Measurements from ENCODE around the gene ANKRD11.

Gene ANKRD11

GRCh38 chr16:89352091-89352681 is 138.2 kb downstream of the ANKRD11 start:
- no peak for DNase-seq (ENCODE audit: low read depth in 2 of 2, low spot score in 1 of 2)

GRCh38 chr16:89351645-89352044 is 138.7 kb downstream of the ANKRD11 start:
- DNase-seq (ENCODE audit: low read depth in 2 of 2, low spot score in 1 of 2) = no peak

DNA sequence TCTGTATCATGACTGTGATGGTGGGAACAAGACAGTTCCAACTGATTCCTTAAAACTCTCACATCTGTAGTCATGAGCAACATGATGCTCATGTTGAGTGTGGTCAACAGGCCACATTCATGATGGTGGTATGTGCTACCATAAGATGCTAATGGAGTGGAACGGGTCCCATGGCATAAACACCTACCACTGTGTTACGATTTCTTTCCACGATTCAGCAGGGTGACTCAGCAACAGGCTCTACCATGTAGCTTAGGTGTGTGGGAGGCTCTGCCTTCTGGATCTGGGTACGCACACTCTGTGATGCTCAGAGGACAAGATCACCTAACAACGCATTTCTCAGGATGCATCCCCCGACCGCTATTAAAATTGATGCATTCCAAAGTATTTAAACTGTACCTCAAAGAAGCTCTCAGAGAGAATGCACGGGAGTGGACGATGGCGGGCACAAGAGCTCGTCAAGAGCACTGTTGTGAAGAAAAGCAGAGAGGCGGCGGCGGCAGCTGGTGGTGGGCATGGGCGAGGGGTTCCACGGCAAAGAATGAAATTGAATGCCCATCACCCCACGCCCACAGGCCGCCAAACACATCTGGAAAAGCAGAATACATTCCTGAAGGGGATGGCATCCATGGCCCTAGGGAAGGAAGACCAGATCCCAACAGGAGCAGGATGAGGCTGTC is 139.5 kb downstream of the ANKRD11 start:
- no peak for DNase-seq (ENCODE audit: low read depth in 2 of 2, low spot score in 1 of 2)

DNA sequence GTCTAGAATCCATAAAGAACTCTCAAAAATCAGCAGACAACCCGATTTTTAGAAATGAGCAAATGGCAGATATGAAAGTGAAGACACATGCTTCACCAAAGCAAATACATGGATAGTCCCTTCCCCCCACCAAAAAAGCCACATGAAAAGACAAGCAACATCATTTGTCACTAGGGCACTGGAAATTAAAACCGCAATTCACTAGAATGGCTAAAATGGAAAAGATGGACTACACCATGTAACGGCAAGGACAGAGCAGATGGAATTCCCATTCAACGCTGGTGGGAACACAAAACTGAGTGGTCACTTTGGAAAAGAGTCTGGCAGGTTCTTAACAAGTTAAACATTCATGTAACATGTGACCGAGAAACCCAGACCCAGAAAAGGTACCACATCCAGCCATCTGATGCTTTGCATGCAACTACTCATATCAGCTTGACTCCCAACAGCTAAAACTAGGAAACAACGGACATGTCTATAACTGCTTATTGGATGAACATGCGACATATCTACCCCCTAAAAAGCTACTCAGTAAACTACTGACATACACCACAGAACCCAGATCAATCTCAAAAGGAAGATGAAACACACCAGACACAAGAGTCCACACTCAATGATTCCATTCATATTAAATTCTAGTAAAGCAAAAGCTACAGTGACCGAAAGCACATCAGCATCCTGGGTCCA is 140.3 kb downstream of the ANKRD11 start:
- no peak for DNase-seq (ENCODE audit: low read depth in 2 of 2, low spot score in 1 of 2)

DNA sequence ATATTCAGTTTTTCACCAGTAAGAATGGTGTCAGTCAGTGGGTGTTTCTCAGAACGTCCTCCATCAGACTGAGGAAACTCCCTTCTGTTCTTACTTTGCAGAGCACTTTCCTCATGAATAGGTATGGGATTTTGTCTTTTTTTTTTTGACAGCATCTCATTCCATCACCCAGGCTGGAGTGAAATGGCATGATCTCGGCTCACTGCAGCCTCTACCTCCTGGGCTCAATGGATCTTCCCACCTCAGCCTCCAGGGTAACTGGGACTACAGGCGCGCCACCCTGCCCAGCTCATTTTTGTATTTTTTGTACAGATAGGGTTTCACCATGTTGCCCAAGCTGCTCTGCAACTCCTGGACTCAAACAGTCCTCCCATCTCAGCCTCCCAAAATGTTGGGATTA is 142.6 kb downstream of the ANKRD11 start:
- DNase-seq (ENCODE audit: low read depth in 2 of 2, low spot score in 1 of 2) = no peak

DNA sequence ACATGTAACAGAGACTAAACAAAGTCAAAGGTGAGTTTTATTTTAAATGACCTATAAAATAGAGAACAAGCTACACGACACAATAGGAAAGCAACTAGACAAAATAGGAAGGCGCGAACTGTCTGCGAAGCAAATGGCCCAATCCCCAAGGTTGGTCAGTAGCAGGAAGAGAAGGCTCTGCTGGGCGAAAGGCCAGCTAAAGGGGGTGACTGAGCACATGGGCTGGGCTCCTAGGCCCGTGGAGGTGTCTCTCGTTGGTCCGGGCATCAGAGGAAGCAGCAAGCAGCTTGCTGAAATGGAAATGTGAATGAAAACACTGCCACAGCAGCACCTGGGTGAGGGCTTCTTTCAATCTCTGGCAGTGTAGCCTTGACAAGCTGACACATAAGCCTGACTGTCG is 143.5 kb downstream of the ANKRD11 start:
- no peak for DNase-seq (ENCODE audit: low read depth in 2 of 2, low spot score in 1 of 2)

DNA sequence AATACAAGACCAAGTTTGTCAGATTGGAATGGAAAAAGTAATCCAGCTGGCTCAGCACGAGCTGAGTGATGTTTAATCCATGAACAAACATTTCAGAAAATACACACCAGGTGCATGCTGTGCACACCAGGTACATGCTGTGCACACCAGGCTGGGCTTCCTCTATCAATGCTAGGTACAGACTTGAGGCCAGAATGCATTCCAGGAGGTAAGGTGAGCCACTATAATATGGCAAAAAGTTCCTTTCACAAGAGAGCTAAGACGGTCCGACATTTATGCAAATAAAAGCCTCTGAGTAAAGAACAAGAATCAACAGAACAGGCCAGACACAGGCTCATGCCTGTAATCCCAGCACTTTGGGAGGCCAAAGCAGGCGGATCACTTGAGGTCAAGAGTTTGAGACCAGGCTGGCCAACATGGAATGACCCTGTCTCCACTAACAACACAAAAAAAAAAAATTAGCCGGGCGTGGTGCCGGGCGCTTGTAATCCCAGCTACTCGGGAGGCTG is 144.7 kb downstream of the ANKRD11 start:
- no peak for DNase-seq (ENCODE audit: low read depth in 2 of 2, low spot score in 1 of 2)

DNA sequence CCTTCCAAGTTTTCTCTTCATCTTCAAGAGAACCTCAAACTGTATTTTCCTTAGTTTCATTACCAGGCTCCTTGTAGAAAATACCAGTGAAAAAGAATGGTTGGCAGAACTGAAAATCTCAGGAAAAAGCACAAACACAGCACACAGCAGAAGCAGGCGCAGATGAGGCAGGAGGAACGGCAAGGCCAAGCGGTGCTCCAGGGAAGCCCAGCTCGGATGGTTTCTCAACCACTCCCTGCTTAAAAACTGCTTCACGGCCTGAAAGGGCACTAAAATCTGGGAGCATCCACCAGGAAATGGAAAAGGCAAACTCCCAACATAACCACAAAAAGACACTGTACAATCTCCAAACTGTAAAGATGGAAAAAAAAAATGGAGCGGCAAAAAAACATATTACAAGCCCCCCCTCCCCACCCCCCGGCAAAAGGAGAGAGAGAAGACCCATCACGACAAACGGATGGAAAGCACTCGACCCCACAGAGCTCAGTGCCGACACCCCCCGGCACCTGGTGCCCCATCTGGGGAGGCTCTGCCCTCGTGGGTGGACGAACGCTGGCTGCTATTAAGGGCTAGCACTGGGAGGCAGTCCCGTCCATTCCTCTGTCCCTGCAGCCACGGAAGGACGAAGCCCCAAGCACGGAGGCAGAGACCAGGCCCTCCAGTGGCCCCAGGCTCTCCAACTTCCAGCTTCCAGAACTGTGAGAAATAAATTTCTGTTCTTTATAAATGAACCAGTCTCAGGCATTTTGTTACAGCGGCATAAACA is 145.3 kb downstream of the ANKRD11 start:
- DNase-seq (ENCODE audit: low read depth in 2 of 2, low spot score in 1 of 2) = no peak

GRCh38 chr16:89344458-89344834 is 145.9 kb downstream of the ANKRD11 start:
- no peak for DNase-seq (ENCODE audit: low read depth in 2 of 2, low spot score in 1 of 2)

DNA sequence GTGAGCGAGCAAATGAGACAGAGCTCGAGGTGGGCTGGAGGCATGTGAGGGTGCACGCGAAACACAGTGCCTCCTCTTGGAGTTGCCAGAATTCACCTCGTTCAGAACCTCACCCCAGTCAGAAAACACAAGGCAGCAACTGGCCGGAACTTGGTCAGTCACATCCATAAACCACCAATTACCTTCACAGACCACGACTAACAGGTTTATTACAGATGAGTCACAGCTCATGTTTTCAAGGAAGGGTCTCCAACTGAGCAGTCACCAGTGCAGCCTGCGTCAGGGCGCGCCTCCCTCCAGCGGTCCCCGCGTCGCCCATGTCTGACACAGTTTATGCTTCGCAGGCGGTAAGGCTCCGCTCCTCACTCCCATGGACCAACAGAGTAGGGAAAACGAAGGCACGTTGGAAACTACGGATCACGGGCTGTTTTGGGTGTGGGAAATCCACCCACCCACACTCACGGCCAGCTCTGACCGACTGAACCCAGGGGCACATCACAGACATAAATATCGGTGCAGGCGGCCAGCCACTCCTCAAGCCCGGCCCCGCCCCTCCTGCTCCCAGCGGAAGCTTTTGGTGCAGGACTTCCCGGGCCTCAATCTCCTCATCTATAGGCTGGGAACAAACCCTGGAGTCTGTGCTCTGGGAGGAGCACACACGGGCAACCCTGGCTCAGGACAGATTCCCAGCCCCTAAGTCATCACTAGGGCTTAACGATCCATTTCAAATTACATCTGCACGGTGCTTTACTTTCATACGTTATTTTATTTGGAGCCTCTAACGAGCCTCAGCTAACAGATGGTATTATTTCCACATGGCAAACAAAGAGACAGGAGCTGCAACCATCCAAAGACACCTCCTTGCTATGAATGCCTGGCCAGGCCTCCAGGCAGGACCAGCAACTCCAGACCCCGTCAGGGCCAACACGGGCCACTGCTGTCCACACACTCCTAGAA is 146.6 kb downstream of the ANKRD11 start:
- no peak for DNase-seq (ENCODE audit: low read depth in 2 of 2, low spot score in 1 of 2)

DNA sequence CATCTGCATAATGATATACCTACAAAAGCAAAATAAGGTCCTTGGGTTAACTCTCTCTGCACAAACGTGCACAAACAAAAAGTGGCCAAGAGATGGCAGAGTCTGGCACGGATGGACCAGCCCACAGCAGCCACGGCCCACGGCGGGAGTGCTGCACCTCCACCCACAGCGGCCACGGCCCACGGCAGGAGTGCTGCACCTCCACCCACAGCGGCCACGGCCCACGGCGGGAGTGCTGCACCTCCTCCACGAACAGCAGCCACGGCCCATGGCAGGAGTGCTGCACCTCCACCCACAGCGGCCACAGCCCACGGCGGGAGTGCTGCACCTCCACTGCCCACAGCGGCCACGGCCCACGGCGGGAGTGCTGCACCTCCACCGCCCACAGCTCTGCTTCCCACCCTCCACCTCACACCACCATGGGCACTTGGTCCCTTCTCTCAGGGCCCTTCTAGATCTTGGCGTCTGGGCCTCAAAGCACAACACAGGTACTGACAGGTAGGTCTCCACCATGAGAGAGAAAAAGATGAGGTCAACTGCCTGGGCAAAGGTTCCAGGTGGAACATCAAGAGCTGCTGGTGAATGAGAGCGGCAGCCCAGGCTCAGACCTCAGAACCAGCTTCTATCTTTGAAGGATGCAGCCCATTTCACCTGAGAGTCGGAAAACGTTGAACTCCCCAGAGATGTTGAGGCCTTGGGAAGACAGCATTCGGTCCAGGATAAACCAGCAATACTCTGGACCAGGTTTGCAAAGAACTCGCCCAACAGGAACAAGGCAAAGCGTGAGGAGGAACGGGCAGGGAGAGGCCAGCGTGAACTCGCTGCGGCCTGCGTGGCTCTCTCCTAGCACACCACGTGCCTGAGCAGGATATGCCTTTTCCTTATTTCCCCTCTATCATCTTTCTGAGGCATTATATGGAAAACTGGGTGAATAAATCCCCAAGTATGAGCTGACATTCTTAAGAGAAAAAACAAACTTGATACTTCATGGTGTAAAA is 148.4 kb downstream of the ANKRD11 start:
- no peak for DNase-seq (ENCODE audit: low read depth in 2 of 2, low spot score in 1 of 2)

DNA sequence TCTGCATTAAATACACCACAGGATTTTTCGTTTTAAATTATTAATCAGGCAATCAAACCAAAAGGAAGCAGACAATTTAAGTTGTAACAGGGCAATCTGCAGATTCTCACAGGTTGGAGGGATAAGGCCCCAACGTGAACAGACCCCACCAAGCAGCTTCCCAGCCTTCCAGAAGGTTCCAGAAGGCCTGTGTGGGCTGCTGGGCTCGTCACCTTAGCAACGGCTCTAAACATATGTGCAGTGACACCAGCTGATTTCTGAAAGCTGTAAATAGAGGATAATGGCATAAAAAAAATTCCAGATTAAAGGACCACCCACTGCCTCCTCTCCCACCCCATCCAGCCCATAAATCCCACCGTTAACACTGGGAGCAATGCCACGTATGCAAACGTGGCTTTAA is 149.1 kb downstream of the ANKRD11 start:
- DNase-seq (ENCODE audit: low read depth in 2 of 2, low spot score in 1 of 2) = no peak

GRCh38 chr16:89338863-89339262 is 151.5 kb downstream of the ANKRD11 start:
- no peak for DNase-seq (ENCODE audit: low read depth in 2 of 2, low spot score in 1 of 2)

DNA sequence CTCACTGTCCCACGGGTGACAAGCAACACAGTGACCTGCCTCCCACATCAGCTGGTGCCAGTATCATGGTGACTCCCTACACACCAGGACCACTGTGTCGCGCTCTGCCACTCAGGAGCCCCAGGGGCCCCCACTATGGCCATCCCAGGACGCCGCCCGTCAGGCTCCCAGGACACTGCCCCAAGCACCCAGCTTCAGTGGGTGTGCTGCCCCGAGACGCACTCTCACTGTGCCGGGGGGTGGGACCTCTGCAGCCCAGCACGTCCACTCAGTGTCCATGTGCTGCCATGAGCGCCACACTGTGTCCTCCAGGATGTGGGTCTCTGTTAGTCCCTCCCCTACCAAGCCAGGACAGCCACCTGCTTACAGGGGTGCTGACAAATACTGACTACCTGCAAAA is 152.4 kb downstream of the ANKRD11 start:
- DNase-seq (ENCODE audit: low read depth in 2 of 2, low spot score in 1 of 2) = no peak

DNA sequence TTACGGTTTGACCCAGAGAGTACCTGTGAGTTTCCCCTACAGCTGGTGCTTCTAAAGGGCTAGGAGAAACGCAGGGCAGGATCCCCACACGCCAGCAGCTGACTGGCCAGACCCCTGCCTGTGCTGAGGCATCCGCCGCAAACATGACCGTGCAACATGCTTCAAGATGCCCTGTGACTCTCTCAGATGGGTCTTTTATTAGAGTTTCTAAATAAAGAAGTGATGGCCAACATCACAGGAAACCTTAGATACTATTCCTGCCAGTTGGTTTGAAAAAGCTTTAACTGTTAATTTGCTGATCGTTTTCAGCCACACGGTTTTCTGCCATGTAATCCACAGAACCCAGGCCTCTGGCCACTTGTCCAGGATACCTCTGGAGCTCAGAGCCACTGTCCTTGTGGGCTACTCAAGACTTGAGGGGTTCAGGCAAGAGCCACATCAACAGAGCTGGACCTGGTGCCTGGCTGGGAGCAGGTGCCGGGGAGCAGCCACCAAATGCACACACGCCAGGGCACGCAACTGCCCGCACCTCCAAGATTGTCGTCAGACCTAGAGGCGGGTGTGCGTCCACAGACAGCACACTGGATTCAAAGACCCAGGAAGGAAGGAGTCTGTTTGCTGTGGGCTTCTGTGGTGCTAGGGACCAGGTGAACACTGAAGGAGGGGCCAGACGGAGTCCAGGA is 154.4 kb downstream of the ANKRD11 start:
- no peak for DNase-seq (ENCODE audit: low read depth in 2 of 2, low spot score in 1 of 2)

- DNase-seq (ENCODE audit: low read depth in 2 of 2, low spot score in 1 of 2) = no peak
Observed at GRCh38 chr16:89334988-89335802, 155.2 kb downstream of the ANKRD11 start.

DNA sequence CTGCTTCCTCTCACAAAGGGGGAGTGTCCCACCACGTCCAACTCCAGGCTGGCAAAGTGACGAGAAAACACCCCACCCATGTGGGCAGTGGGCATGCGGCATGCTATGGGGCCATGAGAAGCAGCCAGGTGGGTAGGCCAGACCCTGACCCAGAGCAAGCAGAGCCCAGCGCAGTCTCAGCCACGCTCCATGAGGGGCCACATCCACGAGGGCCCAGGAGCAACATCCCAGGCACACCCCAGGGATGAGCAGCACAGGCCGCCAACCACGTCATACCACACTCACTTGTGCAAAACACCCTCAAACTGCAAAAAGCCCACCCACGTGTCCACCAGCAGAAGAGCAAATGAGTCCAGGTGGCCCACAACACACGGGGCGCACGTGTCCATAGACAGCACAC is 155.9 kb downstream of the ANKRD11 start:
- DNase-seq (ENCODE audit: low read depth in 2 of 2, low spot score in 1 of 2) = no peak

GRCh38 chr16:89334050-89334449 is 156.3 kb downstream of the ANKRD11 start:
- DNase-seq (ENCODE audit: low read depth in 2 of 2, low spot score in 1 of 2) = no peak
